Measurements from ENCODE around the gene PCSK6. TPM values are rescaled to one million over a fixed set of nuclear protein-coding genes. Genes with fewer than 3 reads are reported as not detected.

Gene PCSK6
- total RNA-seq, 1 experiment from 2014 or later: 26.3 TPM

DNA sequence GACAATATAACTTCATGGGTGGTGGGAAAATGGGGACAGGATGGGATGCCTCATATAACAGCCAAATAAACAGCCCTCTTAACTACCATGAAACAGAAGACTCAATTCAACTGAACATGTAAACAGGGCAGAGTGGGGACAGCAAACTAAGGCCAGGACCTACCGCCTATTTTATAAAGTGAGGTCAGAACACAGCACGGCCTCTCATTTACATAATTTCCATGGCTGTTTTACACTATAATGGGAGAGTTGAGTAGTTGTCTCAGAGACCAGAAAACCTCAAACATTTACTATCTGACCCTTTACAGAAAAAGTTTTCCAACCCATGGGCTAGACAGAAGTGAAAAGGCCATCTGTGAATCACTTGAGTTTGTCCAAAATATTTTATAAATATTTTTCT is 137.8 kb downstream of the PCSK6 start:
- Histone ChIP-seq H3K79me2 (ENCODE audit: low read depth) (no peaks in the 10 kb centered on the region), H3F3A (ENCODE audit: insufficient read depth, low read depth) (peaks cover 26% of the 10 kb centered on the region), H3K4me3 (no peak overlapping the region), H4K20me1 (ENCODE audit: insufficient read depth) (no peaks in the 10 kb centered on the region), H2AFZ (no peak overlapping the region), H3K9me2 (ENCODE audit: insufficient read depth) (no peaks in the 10 kb centered on the region), H3K27ac (no peak overlapping the region), H3K4me2 (no peak overlapping the region), H3K36me3 (ENCODE audit: low read depth) (no peaks in the 10 kb centered on the region; the same call in 1 of the 2 replicates), H3K9me3 (ENCODE audit: insufficient read depth, low read depth) (no peaks in the 10 kb centered on the region), H3K4me1 (replicated peaks; ENCODE audit: insufficient read depth) (peaks cover 26% of the 10 kb centered on the region), H3K27me3 (ENCODE audit: insufficient read depth, low read depth) (no peaks in the 10 kb centered on the region)
- ChIA-PET POLR2A (ENCODE audit: unreplicated experiment) (no interaction called here), CTCF (no interaction called here)
- intact Hi-C loops (cut with micrococcal nuclease; ENCODE audit: unreplicated experiment): no loop called here
- no TSS peak for BruUV-seq (replicated peaks)
- TF ChIP-seq, protein P1, sequence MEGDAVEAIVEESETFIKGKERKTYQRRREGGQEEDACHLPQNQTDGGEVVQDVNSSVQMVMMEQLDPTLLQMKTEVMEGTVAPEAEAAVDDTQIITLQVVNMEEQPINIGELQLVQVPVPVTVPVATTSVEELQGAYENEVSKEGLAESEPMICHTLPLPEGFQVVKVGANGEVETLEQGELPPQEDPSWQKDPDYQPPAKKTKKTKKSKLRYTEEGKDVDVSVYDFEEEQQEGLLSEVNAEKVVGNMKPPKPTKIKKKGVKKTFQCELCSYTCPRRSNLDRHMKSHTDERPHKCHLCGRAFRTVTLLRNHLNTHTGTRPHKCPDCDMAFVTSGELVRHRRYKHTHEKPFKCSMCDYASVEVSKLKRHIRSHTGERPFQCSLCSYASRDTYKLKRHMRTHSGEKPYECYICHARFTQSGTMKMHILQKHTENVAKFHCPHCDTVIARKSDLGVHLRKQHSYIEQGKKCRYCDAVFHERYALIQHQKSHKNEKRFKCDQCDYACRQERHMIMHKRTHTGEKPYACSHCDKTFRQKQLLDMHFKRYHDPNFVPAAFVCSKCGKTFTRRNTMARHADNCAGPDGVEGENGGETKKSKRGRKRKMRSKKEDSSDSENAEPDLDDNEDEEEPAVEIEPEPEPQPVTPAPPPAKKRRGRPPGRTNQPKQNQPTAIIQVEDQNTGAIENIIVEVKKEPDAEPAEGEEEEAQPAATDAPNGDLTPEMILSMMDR (conservative IDR thresholded peaks at IDR 0.05): no peak
- no peak for TF ChIP-seq EZH2 (IDR thresholded peaks at IDR 0.05; ENCODE audit: low read depth)
- DNase-seq: no peak

DNA sequence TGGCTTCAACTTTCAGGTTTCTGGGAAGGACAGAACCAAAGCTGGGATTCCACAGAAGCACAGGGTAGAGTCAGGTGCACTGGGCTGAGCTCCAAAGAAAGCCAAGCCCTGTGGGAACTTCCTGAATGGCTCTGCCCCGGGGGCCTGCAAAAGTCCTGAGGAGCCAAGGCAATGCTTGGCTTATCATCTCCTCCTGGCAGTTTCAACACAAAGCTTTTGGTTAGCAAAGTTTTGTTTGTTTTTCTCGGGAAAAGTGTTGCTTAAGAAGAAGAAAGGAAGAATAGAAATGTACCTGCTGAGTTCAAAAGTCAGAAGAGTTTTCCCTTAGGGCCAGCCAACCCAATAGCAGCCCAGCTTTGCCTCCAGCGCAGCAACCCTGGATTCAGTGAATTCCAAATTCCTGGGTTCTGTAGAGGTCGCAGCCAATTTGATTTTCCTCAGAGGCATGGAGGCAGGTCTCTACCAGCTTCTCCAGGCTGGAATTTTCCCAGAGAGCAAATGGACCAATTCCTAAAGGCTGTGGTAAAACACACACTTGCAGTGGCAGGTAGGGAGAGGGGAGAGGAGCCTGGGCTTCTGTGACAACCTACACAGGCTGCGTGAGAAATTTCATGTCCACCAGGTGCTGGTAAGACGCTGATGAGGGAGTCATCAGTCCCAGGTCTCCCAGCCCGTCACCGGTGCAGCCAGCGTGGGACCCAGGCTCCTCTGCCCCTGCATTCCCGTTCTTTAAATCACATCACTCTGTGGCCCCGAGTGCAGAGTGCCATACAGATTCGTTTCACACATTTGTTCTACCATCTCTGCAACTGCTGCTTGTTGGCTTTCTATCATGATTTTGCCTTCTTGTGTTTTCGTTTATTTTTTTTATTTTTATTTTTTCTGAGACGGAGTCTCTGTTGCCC is 140.2 kb downstream of the PCSK6 start:
- DNase-seq: peak; percentile 82 to 83
- no TSS peak for BruUV-seq (replicated peaks)
- Histone ChIP-seq H3K9me2 (ENCODE audit: insufficient read depth) (no peaks in the 10 kb centered on the region), H3F3A (ENCODE audit: insufficient read depth, low read depth) (peaks cover 26% of the 10 kb centered on the region), H3K27me3 (ENCODE audit: insufficient read depth, low read depth) (no peaks in the 10 kb centered on the region), H3K4me1 (replicated peaks; ENCODE audit: insufficient read depth) (peaks cover 26% of the 10 kb centered on the region), H3K4me3 (no peak overlapping the region), H4K20me1 (ENCODE audit: insufficient read depth) (no peaks in the 10 kb centered on the region), H3K36me3 (ENCODE audit: low read depth) (no peaks in the 10 kb centered on the region; the same call in 1 of the 2 replicates), H3K27ac (peak overlapping the region; percentile 75), H3K4me2 (peak overlapping the region; percentile 48), H2AFZ (no peak overlapping the region), H3K9me3 (ENCODE audit: insufficient read depth, low read depth) (no peaks in the 10 kb centered on the region), H3K79me2 (ENCODE audit: low read depth) (no peaks in the 10 kb centered on the region)
- TF ChIP-seq, protein P1 (conservative IDR thresholded peaks at IDR 0.05): no peak
- no peak for TF ChIP-seq EZH2 (IDR thresholded peaks at IDR 0.05; ENCODE audit: low read depth)
- ChIA-PET CTCF (no interaction called here), POLR2A (ENCODE audit: unreplicated experiment) (no interaction called here)
- intact Hi-C loops (cut with micrococcal nuclease; ENCODE audit: unreplicated experiment): loop anchor here (5.0 kb wide), 1 partner anchor 133 kb away; no protein-coding TSS in a partner anchor

DNA sequence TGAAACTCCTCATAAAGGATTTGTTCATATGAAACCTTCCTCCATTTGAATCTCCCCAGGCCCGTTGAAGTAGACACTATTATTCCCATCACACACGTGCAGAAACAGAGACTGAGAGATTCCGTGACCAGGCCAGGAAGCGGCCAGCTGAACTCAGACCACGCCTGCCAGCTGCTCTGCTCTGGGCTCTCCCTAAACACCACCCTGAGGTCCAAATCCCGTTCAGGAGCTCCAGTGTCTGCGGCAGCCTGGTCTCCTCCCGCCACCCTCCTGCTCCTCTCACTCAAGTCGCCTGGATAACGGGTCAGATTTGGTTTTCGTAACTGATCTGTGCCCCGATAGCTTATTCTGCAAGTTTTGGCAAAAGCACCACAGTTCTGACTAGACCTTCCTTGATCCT is 140.9 kb downstream of the PCSK6 start:
- H3K36me3 ChIP-seq (ENCODE audit: low read depth): no peaks in the 10 kb centered on the region; the same call in 1 of the 2 replicates
- no peak for DNase-seq
- H3K4me2 ChIP-seq: peak overlapping the region; percentile 48
- ChIA-PET POLR2A (ENCODE audit: unreplicated experiment) (no interaction called here), CTCF (no interaction called here)
- no peaks in the 10 kb centered on the region for H3K9me2 ChIP-seq (ENCODE audit: insufficient read depth)
- H4K20me1 ChIP-seq (ENCODE audit: insufficient read depth): no peaks in the 10 kb centered on the region
- H3K27ac ChIP-seq: peak overlapping the region; percentile 75
- no peaks in the 10 kb centered on the region for H3K9me3 ChIP-seq (ENCODE audit: insufficient read depth, low read depth)
- H2AFZ ChIP-seq: no peak overlapping the region
- H3K4me3 ChIP-seq: no peak overlapping the region
- no TSS peak for BruUV-seq (replicated peaks)
- intact Hi-C loops (cut with micrococcal nuclease; ENCODE audit: unreplicated experiment): loop anchor here (5.0 kb wide), 1 partner anchor 134 kb away; no protein-coding TSS in a partner anchor
- no peaks in the 10 kb centered on the region for H3K27me3 ChIP-seq (ENCODE audit: insufficient read depth, low read depth)
- H3K4me1 ChIP-seq (replicated peaks; ENCODE audit: insufficient read depth): peaks cover 26% of the 10 kb centered on the region
- no peaks in the 10 kb centered on the region for H3K79me2 ChIP-seq (ENCODE audit: low read depth)
- H3F3A ChIP-seq (ENCODE audit: insufficient read depth, low read depth): peaks cover 26% of the 10 kb centered on the region
- TF ChIP-seq, protein P1 (conservative IDR thresholded peaks at IDR 0.05): no peak
- no peak for TF ChIP-seq EZH2 (IDR thresholded peaks at IDR 0.05; ENCODE audit: low read depth)
